NB4 (cell line): ENCODE results near the gene ORMDL3.

Source experiments
- POLR2A ChIP-seq: IDR thresholded peaks from 2 replicates; pipeline ENCODE4 v1.6.1; 2011; ENCODE audit warnings: mild to moderate bottlenecking; ENCODE audit not compliant: insufficient read length; ENCODE audit errors: extremely low read depth
- TF ChIP-seq, protein P1 (sequence below): IDR thresholded peaks from one replicate; pipeline ENCODE4 v1.5.1; 2012; ENCODE audit warnings: low read depth, low read length

DNA sequence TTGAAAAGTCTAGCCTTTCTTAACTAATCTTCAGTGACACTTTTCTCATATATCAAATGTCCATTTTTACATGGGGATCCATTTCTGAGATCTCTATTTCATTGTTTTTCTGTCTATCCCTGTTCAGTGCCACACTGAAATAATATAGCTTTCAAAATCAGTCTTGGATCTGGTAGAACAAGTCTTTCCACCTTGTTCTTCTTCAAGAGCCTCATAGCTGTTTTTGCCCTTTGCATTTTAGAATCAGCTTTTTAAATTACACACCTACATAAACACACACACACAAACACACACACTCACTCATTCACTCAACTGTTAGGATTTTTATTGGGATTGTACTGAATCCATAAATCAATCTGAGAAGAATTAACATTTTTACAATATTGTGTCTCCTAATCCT lies 28.2 kb downstream of the ORMDL3 start:
- TF ChIP-seq, protein P1, sequence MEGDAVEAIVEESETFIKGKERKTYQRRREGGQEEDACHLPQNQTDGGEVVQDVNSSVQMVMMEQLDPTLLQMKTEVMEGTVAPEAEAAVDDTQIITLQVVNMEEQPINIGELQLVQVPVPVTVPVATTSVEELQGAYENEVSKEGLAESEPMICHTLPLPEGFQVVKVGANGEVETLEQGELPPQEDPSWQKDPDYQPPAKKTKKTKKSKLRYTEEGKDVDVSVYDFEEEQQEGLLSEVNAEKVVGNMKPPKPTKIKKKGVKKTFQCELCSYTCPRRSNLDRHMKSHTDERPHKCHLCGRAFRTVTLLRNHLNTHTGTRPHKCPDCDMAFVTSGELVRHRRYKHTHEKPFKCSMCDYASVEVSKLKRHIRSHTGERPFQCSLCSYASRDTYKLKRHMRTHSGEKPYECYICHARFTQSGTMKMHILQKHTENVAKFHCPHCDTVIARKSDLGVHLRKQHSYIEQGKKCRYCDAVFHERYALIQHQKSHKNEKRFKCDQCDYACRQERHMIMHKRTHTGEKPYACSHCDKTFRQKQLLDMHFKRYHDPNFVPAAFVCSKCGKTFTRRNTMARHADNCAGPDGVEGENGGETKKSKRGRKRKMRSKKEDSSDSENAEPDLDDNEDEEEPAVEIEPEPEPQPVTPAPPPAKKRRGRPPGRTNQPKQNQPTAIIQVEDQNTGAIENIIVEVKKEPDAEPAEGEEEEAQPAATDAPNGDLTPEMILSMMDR, result no peak
- TF ChIP-seq POLR2A, result no peak
